ENCODE measurements around the gene ENPP1.
"Not testable (repeated sequence)": the region's sequence is repeated elsewhere in the genome, so short reads cannot be mapped to it uniquely, and the experiment has no call there.

The ENPP1 gene

DNA sequence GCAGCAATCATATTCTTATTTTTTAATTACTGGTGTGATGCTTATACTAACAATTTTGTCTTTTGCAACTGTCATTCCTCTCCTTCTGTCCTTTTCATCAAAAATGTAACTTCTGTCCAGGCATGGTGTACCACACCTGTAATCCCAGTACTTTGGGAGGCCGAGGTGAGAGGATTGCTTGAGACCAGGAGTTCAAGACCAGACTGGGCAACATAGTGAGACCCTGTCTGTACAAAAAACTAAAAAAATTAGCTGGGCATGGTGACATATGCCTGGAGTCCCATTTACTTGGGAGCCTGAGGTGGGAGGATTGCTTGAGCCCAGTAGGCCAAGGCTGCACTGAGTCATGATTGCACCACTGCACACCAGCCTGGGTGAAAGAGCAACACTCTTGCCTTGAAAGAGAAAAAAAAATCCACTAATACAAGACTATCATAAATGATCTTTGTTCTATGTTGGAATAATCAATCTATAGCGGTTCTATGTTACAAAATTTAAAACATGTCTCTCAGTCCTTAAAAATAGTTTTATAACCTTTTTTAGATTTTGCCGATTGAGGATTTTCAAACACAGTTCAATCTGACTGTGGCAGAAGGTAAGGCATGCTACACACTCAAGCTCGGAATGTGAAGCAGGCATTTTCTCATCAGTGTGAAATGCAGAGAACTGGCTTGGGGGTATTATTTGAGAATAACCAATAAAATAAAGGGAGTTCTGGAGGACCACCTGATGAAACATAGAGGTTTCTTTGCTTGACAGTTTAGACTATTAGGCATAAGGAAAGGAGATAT lies 70.4 kb downstream of the ENPP1 start:
- no peak for DNase-seq

DNA sequence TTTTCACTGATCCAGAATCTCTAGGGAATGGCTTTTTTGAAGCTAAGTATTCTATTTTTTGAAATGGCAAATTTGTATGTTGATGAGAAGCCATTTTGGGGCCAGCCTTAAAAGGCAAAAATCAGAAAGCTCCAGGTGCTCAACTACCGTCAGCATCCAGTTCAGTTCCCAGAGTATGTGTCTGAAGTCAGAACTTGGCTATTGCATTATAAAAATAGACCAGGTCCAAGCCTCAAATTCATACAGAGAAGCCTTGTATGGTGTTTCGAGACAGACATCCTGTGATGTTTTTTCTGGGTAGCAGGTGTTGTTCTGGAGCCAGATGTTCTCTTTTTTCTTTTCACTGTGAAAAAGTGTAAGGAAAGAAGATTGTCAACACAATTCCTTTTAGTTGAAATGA lies 75.2 kb downstream of the ENPP1 start:
- DNase-seq, result no peak

DNA sequence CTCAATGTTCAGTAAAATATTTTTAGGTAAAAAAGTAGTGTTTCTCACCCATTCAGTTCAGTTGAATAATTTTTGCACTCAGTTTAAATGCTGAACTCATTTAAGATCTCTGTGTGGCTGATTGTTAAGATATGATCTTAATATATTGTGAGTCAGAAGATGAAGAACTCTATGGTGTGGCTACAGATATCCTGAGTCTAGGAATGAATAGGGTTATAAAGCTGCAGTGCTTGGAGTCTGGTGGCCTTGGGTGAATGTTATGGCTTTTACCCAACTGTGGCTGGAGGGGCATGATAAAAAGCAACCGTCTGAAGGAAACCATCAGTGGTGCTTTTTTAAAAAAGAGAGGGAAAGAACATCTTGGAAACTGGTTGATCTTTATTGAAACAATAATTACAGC lies 77.4 kb downstream of the ENPP1 start:
- no peak for DNase-seq

DNA sequence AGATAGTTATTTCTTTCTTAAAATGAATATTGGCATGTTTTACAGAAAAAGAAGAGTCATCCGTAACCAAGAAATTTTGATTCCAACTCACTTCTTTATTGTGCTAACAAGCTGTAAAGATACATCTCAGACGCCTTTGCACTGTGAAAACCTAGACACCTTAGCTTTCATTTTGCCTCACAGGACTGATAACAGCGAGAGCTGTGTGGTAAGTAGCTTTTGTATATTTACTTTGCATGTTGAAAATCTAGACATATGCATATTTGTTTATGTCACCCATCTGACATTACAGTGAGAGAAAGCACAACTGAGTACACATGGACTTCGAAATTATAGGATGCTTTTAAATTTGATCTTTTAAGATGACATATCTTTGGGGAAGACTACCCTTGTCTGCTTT lies 78.7 kb downstream of the ENPP1 start:
- DNase-seq, result no peak

DNA sequence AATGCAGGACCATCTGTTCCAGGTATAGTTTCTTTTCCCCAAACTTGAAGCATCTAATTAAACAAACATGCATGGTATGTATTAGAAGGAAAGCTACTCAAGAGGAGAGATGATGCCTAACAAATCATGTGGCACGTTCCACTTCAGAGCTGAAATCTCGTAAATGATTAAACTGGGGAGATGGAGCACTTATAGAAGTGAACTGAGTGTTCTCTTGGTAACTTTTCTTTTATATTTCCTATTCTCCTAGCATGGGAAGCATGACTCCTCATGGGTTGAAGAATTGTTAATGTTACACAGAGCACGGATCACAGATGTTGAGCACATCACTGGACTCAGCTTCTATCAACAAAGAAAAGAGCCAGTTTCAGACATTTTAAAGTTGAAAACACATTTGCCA lies 82.3 kb downstream of the ENPP1 start:
- no peak for DNase-seq

DNA sequence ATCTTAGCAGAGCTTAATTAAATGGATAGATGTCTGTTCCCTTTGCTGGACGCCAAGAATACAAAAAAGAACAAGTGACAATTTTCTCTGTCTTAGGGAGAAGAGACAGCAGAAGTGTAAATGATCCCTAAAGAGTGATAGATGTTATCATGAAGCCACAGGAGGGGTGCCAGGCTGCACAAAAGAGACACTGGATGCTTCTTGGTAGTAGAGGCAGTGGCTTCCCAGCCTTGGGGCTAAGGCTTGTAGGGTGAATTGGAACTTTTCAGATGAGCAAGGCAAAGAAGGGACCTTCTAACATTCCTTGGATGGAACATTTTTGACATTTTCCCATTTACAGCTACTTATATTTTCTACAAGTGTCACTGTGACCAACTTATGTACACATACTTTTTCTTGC lies 85.4 kb downstream of the ENPP1 start:
- no peak for DNase-seq

DNA sequence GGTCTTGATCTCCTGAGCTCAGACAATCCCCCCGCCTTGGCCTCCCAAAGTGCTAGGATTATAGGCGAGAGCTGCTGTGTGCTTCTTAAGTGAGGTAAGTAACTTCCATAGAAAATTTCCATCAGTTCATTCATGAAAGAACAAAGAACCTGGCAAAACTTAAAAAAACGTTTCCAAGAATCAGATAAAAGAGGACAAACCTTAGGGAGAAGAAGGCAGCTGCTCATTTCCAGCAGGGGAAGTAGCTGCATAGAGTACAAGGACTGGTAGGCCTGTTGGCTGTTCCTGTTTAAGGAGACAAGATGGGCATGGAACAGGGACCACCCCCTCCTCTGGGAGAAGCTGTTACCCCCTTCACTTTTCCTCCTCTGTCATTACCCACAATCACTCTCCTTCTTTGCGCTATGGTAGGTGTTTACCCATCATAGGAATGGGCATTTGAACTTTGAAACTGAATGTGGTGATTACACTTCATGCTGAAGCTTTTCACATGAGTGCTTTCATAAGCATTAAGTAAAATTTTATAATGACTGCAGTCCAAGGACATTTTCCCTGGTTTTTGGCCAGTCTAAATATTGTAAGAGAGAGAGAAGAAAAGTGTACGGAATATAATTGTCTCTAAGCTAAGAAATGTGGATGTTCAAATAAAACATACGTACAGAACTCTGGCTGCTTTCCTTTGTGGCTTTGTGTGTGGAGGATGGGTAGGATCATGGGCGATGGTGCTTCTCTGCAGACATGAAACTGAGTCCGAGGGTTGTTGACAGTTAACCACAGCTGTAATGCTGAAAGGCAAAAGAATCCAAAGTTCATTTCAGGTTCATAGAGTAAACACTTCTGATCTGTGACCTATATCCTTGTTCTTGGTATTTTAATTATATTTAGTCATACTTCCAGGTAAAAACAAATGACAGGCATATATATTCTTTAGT lies 86.9 kb downstream of the ENPP1 start:
- no peak for DNase-seq

DNA sequence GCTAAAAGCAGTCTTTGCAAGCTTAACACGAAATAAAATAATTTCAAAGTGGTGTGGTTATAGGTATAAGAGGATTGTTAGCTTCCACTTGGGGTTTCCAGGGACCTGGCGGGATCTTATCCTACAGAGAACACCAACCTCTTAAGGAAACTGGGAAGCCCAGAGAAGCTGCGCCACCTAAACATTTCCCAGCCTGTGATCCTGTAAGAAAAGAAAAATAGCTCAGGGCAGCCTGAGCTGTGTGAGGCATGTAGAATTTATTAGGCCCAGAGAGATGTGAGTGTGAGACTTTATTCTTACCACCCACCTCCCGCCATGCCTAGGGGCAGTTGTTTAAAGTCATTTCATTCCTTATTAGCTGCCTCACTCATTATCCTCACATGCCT lies 89.2 kb downstream of the ENPP1 start:
- DNase-seq, result no peak

DNA sequence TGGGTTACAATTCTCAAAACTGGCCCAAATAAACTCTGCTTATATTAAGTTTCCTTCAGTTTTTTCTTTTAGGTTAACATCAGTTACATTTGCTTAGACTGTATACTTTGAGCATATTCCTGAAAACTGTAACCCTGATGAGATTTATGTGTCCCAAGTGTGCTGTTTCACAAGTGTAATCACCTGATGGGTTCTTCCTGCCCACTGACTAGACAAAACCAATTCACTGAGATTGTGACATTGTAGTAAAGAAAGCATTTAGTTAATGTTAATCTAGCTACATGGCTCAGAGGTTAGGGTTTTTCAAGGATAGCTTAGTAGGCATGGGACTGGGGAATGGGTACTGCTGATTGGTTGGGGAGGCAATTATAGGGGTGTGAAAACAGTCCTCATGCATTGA lies 89.8 kb downstream of the ENPP1 start:
- DNase-seq, result no peak

DNA sequence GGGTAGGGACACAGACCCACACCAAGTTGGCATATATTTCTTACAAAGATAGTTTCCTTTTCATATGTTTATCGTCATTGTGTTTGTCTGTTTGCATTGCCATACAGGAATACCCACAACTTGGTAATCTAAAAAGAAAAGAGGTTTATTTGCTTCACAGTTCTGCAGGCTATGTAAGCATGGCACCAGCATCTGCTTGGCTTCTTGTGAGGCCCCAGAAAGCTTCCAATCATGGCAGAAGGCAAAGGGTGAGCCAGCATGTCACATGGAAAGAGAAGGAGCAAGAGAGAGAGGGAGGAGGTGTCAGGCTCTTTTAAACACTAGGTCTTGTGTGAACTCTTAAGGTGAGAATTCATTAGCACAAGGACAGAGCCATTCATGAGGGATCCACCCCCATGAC lies 90.9 kb downstream of the ENPP1 start:
- DNase-seq, result no peak

DNA sequence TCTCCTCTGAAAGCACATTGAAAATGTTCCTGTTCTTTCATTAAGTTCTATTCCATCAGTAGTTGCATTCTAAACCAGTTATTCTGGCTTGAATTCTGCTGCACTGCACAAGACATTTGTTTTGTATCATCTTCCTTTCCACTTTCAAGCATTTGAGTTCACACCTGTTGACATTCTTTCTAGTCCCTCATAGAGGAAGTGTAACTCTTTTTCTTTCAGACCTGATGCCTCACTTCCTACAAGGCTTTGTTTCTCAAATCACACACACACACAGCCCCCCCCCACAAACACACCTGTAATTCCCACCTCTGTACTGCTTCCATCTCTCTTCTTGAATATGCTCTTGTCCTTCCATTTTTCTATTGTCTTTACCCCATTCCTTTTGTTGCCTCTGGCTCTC lies 92.4 kb downstream of the ENPP1 start:
- no peak for DNase-seq

DNA sequence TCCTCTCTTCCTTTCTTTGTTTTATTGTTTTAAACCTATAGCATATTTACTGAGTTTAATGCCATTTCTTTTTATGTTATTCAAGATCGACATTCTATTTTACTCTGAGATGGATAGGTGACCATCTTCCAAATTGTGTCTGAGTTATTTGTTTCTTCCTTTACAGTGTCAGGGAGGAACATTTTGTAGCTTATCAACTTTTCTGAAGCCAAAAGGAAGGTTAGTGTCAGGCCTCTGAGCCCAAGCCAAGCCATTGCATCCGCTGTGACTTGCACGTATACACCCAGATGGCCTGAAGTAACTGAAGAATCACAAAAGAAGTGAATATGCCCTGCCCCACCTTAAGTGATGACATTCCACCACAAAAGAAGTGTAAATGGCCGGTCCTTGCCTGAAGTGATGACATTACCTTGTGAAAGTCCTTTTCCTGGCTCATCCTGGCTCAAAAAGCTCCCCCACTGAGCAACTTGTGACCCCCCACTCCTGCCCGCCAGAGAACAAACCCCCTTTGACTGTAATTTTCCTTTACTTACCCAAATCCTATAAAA lies 93.6 kb downstream of the ENPP1 start:
- not testable (repeated sequence) for DNase-seq

DNA sequence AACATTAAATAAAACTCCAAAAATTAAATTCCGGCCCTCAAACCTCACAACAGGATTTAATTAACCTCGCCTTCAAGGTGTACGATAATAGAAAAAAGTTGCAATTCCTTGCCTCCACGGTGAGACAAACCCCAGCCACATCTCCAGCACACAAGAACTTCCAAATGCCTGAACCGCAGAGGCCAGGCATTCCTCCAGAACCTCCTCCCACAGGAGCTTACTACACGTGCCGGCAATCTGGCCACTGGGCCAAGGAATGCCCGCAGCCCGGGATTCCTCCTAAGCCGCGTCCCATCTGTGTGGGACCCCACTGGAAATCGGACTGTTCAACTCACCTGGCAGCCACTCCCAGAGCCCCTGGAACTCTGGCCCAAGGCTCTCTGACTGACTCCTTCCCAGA lies 95.9 kb downstream of the ENPP1 start:
- not testable (repeated sequence) for DNase-seq

DNA sequence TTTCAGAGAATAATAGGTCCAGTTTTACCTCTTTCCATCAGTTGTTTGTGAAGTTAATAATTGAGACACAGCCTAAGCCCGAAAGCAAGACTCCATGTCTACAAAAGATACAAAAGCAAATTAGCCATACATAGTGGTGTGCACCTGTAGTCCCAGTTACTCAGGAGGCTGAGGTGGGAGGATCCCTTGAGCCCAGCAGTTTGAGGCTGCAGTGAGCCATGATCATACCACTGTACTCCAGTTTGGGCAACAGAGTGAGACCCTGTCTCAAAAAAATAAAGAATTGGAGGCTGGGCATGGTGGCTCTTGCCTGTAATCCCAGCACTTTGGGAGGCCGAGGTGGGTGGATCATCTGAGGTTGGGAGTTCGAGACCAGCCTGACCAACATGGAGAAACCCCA lies 101.0 kb downstream of the ENPP1 start:
- not testable (repeated sequence) for DNase-seq

DNA sequence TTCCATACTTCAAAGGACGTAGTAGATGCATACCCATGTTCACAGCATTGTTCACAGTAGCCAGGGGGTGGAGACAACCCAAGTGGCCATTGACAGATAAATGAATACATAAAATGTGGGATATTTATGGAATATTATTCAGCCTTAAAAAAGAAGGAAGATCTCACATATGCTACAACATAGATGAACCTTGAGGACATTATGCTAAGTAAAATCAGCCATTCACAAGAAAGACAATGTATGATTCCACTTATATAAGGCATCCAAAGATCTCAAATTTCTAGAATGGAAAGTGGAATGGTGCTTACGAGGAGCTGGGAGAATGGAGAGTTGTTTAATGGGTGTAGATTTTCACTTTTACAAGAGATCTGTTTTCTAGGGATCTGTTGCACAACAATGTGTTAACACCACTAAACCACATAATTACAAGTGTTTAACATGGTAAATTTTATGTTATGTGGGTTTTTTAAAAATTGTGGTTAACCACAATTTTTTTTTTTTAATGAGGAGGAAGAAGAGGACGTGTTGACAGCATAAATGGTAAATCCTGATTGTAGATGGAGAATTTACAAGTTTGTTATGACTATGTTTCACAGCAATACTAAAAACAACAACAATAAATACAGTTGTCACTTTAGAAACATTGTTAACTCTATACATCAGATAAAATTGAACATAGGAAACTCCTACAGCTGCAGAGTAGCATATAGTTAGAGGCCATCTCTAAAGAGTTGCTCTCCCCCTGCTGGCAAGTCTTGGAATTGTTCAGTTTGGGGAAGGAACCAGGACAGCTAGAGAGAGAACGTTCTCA lies 101.8 kb downstream of the ENPP1 start:
- no peak for DNase-seq

DNA sequence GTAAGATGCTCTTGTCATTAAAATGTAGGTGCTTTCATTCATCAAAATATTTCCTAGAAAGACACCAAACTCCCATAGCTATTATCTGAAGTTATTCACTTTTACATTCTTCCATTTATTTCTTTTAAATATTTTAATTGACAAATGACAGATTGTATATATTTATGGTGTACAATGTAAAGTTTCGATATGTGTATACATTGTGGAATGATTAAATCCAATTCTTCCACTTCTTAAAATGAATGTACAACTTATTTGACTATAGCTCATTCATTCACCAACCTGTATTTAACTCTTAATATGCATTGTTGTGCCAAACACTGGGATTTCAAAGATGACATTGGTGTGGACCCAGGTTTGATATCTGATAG lies 102.4 kb downstream of the ENPP1 start:
- DNase-seq, result no peak

DNA sequence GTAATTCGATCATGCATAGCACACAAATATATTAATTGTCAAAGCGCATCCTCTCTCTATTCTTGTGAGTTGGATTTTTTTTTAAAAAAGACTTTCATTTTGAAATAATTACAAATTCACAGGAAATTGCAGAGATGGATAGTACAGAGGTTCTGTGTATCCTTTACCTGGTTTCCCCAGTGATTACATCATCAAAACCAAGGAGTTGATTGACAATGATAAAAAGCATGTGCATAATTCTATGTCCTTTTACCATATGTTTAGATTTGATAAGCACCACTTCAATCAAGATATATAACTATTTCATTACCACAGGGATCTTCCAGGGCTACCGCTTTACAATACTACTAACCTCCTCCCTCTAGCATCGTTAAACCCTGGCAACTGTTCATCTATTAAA lies 103.1 kb downstream of the ENPP1 start:
- DNase-seq, result no peak

DNA sequence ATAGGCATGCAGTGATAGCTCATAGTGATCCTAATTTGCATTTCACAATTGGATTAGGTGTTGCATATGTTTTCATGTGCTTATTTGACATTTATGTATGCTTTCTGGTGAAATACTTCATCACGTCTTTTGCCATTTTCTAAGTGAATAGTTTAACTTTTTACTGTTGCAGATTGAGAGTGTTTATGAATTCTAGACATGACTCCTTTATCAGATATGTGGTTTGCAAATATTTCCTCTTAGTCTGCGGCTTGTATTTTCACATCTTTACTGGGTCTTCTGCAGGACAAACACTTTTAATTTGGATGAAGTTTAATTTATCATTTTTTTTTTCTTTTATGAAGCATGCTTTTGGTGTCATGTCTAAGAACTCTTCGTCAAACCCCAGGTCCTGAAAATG lies 104.1 kb downstream of the ENPP1 start:
- no peak for DNase-seq

DNA sequence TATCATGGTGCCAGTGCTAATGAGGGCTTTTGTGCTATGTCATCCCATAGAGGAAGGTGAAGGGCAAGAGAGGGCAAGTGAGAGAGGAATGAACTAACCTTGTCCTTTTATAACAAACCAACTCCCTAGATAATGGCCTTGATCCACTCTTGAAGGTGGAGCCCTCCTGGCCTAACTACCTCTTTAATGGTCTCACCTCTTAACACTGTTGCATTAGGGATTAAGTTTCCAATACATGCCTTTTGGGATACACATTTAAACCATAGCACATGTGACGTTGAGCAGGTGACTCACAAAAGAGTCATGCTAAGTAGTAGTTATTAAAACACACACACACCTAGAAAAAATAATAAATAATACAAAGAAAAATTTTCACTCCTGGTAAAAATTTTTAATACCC lies 106.4 kb downstream of the ENPP1 start:
- DNase-seq, result no peak

DNA sequence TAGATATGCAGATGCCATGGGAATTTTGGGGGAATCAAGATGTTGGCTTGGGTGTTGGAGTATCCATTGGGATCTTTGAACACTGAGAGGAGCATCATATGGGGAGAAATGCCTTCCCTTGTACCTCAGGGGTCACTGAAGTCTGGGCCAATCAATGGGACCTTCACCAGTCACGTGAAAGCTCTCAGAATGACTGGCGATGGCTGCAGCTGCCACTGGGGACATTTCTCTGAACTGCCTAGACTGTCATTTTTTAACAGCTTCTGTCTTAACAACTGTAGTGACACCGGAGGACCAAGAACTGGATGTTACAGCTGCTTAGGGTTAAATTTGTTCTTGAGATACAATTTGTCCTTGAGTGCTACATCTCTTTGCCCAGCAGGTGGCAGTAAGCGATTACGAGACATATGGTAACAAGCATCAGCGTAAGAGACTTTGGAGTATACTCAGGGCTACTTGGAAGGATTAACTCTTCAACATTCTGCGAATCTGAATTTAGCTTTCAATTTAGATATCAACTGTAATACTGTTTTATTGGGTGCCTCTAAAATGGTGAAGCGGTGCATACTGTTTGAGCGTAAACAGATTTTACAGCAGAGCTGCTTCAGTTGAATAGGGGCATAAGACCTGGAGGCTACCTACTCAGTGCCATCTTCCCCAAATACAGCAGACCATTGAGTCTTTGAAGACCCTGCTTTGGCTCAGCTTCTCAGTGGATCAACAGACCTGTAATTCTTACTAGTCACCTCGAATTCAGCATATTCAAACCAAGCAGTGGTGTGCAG lies 107.3 kb downstream of the ENPP1 start:
- DNase-seq, result no peak

DNA sequence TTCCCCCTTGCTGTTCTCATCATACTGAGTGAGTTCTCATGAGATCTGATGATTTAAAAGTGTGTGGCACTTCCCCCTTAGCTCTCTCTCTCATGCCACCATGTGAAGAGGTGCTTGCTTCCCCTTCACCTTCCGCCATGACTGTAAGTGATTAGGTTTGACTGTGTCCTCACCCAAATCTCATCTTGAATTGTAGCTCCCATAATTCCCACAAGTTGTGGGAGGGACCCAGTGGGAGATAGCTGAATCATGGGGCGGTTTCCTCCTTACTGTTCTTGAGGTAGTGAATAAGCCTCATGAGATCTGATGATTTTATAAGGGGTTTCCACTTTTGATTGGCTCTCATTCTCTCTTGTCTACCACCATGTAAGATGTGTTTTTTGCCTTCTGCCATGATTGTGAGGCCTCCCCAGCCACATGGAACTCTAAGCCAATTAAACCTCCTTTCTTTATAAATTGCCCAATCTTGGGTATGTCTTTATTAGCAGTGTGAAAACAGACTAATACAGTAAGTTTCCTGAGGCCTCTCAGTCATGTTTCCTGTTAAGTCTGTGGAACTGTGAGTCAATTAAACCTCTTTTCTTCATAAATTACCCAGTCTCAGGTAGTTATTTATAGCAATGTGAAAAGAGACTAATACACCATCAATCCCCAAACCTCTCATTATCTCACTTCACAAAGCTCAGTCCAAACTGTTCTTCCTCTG lies 108.4 kb downstream of the ENPP1 start:
- not testable (repeated sequence) for DNase-seq
